Neural progenitor cell (in vitro differentiated cells): ENCODE measurements around the gene TNFSF13.

Experiments
- CTCF ChIP-seq: fragments of 200-600 bp; sonication (generic); IDR thresholded peaks from 2 replicates; pipeline ENCODE4 v1.5.1; 2017; ENCODE audit warnings: antibody characterized with exemption, mild to moderate bottlenecking
- EZH2 ChIP-seq: fragments of 200-600 bp; sonication (generic); IDR thresholded peaks from 2 replicates; pipeline ENCODE4 v1.6.1; 2017; ENCODE audit warnings: antibody characterized with exemption, mild to moderate bottlenecking, moderate library complexity

- TF ChIP-seq CTCF, result no peak
- TF ChIP-seq EZH2, result no peak
These were observed 13.6 kb upstream of the TNFSF13 start for GRCh38 chr17:7544911-7545310.
